Activated T-cell treated with anti-CD3 and anti-CD28 coated beads for 4 hours (primary cell): ENCODE measurements around the gene STAP1.
"Not testable (repeated sequence)": the region's sequence is repeated elsewhere in the genome, so short reads cannot be mapped to it uniquely, and the experiment has no call there.

Source experiments
- DNase-seq: peaks from one replicate; pipeline ENCODE4 v3.0.0-alpha.2; 2020

STAP1 gene

GRCh38 chr4:67632492-67632891, 74.0 kb downstream of the STAP1 start:
- DNase-seq = no peak

- no peak for DNase-seq
Observed at GRCh38 chr4:67634741-67635140, 76.2 kb downstream of the STAP1 start.

- no peak for DNase-seq
Observed at GRCh38 chr4:67635331-67635730, 76.8 kb downstream of the STAP1 start.

- not testable (repeated sequence) for DNase-seq
Observed at GRCh38 chr4:67636978-67637377, 78.5 kb downstream of the STAP1 start.

- no peak for DNase-seq
Observed at GRCh38 chr4:67638136-67638535, 79.6 kb downstream of the STAP1 start.

- no peak for DNase-seq
Observed at GRCh38 chr4:67651536-67651935, 93.0 kb downstream of the STAP1 start.
